ENCODE data around the gene JAZF1. TPM values are rescaled to one million over a fixed set of nuclear protein-coding genes. Genes with fewer than 3 reads are reported as not detected.

Gene JAZF1
- total and polyA plus RNA-seq, 3 experiments from 2014 or later = 3.2 to 5.1 (median 4.9) TPM

DNA sequence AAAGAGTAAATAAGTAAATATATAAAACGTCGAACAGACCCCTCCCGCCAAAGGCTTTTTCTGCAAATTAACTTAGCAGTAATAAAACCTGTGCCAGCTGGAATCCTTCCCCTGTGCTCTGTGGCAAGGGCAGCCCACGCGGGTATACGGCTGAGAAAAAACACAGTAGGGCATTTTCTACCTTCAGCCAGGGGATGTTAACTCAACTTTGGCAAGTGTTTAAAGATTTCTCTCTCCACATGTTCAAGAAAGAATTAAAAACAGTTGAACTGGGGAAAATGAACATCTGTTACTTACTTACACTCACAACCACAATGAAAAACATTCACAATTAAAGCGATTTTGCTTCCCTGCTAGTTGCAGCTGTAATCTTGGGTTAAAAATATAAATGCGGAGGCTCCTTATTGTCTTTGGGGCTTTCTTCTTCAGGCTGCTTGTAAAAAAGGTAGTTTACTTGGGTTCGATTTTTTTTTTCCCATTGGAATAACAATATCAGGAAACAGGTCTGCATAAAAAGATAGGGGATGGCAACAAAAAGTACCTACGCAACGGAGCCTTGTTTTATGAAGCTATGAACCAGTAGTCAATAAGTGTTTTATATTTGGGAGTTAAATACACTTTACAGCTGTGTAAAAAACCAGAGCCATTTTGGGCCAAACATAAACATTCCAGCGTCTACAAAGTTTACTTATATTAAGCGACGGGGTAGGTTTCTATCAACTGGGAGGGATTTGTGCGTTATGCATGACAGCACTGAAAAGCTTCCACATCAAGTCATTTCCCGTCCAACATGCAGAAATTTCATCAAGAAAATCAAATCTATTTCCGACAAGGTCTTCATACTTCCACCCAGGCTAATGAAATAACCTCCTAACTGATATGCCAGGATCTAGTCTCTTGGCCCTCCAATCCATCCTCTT, 308.0 kb downstream of the JAZF1 start:
- H3K27ac ChIP-seq (ENCODE audit: low read depth, low read length) = no peak overlapping the region
- Mint-ChIP-seq H3K4me3 (no peak overlapping the region), H3K27ac (no peak overlapping the region), H3K4me1 (peaks cover 4 to 17% (median 13%) of the 10 kb centered on the region in 3 donors), H3K36me3 (peaks cover 0 to 11% (median 2%) of the 10 kb centered on the region in 3 donors), H3K27me3 (no peaks in the 10 kb centered on the region), H3K9me3 (no peaks in the 10 kb centered on the region)
- H3K4me1 ChIP-seq (ENCODE audit: insufficient read depth, low read length) = no peaks in the 10 kb centered on the region
- no peak overlapping the region for H3K4me3 ChIP-seq (ENCODE audit: low read length)
- no peaks in the 10 kb centered on the region for H3K27me3 ChIP-seq (ENCODE audit: insufficient read depth, low read length, poor library complexity, severe bottlenecking)
- no peak for DNase-seq
- ChIA-PET POLR2A (no interaction called here), CTCF (interaction anchor here (0.8 kb wide), 1 partner anchor 43 kb away, joined by 3 read pairs; no protein-coding TSS in a partner anchor)
- no peaks in the 10 kb centered on the region for H3K36me3 ChIP-seq (ENCODE audit: insufficient read depth, low read length)
- no peaks in the 10 kb centered on the region for H3K9me3 ChIP-seq (ENCODE audit: low read length)

DNA sequence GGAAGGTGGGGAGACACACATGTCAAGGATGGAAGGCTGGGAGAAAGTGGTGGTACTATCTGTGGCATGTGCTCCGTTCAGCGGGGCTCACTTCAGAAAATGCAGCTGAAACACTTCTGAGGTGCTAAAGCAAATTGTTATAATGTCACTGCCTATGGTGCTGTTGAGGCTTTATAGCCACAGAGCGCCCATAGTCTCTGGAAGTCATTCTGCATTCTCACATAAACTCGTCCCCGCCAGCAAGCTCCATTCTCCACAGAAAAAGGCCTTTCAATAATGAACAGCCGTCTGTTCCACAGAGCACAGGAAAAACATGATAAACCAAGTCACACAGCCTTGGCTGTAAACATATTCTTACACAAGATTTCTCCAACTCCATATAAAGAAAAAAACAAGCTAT, 308.7 kb downstream of the JAZF1 start:
- H3K27me3 Mint-ChIP-seq = no peaks in the 10 kb centered on the region
- POLR2A ChIA-PET = no interaction called here
- CTCF ChIA-PET = interaction anchor here (0.8 kb wide), 1 partner anchor 42 kb away, joined by 3 read pairs; no protein-coding TSS in a partner anchor
- Histone ChIP-seq H3K27me3 (ENCODE audit: insufficient read depth, low read length, poor library complexity, severe bottlenecking) (no peaks in the 10 kb centered on the region), H3K4me1 (ENCODE audit: insufficient read depth, low read length) (no peaks in the 10 kb centered on the region), H3K4me3 (ENCODE audit: low read length) (no peak overlapping the region), H3K27ac (ENCODE audit: low read depth, low read length) (no peak overlapping the region), H3K9me3 (ENCODE audit: low read length) (no peaks in the 10 kb centered on the region), H3K36me3 (ENCODE audit: insufficient read depth, low read length) (no peaks in the 10 kb centered on the region)
- H3K27ac Mint-ChIP-seq = no peak overlapping the region
- no peaks in the 10 kb centered on the region for H3K9me3 Mint-ChIP-seq
- no peak overlapping the region for H3K4me3 Mint-ChIP-seq
- peaks cover 8 to 24% (median 19%) of the 10 kb centered on the region in 3 donors for H3K4me1 Mint-ChIP-seq
- DNase-seq = no peak
- peaks cover 0 to 11% (median 0%) of the 10 kb centered on the region in 3 donors for H3K36me3 Mint-ChIP-seq

DNA sequence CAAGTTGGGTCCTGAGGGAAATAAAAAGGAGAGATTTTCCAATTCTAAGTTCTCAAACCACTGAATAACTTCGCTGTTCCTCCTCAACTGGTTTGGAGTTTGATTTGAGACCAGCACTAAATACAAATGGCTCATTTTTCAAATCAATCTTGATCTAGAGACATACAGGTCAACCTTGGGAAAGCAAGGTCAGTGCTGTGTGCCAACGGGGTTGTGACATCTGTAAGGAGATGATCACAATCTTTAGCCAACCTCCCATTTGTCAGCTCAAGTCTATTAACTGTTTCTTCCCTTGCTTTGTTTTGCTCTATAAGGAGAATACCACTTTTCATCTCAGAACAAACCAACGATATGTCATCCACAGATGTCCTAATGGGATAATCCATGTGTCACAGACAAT, 309.5 kb downstream of the JAZF1 start:
- CTCF ChIA-PET = no interaction called here
- Mint-ChIP-seq H3K27ac (no peak overlapping the region), H3K4me3 (no peak overlapping the region), H3K36me3 (peaks cover 0 to 11% (median 0%) of the 10 kb centered on the region in 3 donors), H3K4me1 (peaks cover 15 to 32% (median 27%) of the 10 kb centered on the region in 3 donors), H3K27me3 (no peaks in the 10 kb centered on the region), H3K9me3 (no peaks in the 10 kb centered on the region)
- Histone ChIP-seq H3K27me3 (ENCODE audit: insufficient read depth, low read length, poor library complexity, severe bottlenecking) (no peaks in the 10 kb centered on the region), H3K4me3 (ENCODE audit: low read length) (no peak overlapping the region), H3K27ac (ENCODE audit: low read depth, low read length) (no peak overlapping the region), H3K36me3 (ENCODE audit: insufficient read depth, low read length) (no peaks in the 10 kb centered on the region), H3K4me1 (ENCODE audit: insufficient read depth, low read length) (no peaks in the 10 kb centered on the region), H3K9me3 (ENCODE audit: low read length) (no peaks in the 10 kb centered on the region)
- POLR2A ChIA-PET = no interaction called here
- DNase-seq = no peak

DNA sequence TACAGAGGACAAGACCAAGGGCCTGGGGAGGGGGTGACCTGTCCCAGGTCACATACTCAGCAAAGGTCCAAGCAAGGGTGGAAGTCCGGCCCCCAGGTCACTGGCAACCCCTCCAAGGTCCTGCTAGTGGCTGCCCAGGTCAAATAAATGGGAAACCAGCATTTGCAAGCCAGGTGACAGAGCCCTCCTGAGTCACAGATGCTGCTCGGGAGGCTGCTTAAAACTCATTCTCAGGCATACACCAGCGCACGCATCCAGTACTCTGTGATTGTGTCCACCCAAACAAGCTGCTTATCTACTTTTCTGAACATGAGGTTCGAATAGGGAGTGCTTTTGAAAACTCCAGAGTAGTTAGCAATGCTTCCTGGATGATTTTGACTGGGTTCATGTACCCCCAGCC, 310.0 kb downstream of the JAZF1 start:
- Mint-ChIP-seq H3K36me3 (peaks cover 0 to 11% (median 0%) of the 10 kb centered on the region in 3 donors), H3K27me3 (no peaks in the 10 kb centered on the region), H3K4me1 (peaks cover 15 to 37% (median 29%) of the 10 kb centered on the region in 3 donors), H3K9me3 (no peaks in the 10 kb centered on the region), H3K4me3 (no peak overlapping the region), H3K27ac (no peak overlapping the region)
- no peak for DNase-seq
- ChIA-PET POLR2A (no interaction called here), CTCF (no interaction called here)
- no peak overlapping the region for H3K27ac ChIP-seq (ENCODE audit: low read depth, low read length)
- H3K9me3 ChIP-seq (ENCODE audit: low read length) = no peaks in the 10 kb centered on the region
- H3K4me1 ChIP-seq (ENCODE audit: insufficient read depth, low read length) = no peaks in the 10 kb centered on the region
- no peaks in the 10 kb centered on the region for H3K36me3 ChIP-seq (ENCODE audit: insufficient read depth, low read length)
- no peaks in the 10 kb centered on the region for H3K27me3 ChIP-seq (ENCODE audit: insufficient read depth, low read length, poor library complexity, severe bottlenecking)
- no peak overlapping the region for H3K4me3 ChIP-seq (ENCODE audit: low read length)

DNA sequence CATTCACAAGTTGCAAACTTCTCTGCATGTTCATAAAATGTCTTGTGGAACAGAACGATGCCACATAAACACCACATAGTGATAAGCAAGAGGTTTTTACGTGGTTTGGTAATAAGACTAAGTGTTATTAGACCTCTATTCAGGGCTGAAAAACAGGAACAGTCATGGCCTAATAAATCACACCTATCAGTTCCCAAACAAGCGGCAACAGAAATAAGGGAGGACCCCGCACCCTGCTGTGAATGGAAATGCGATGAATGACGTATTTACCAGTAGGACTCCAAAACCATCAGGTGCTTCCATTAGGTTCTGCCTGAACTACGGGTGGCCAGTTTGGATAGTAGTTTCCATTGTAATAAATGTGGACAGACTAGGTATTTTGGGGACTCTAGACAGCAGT, 311.5 kb downstream of the JAZF1 start:
- ChIA-PET CTCF (no interaction called here), POLR2A (no interaction called here)
- H3K4me1 ChIP-seq (ENCODE audit: insufficient read depth, low read length) = no peaks in the 10 kb centered on the region
- no peak overlapping the region for H3K27ac ChIP-seq (ENCODE audit: low read depth, low read length)
- no peak overlapping the region for H3K27ac Mint-ChIP-seq
- H3K9me3 ChIP-seq (ENCODE audit: low read length) = no peaks in the 10 kb centered on the region
- no peaks in the 10 kb centered on the region for H3K36me3 ChIP-seq (ENCODE audit: insufficient read depth, low read length)
- no peak for DNase-seq
- no peaks in the 10 kb centered on the region for H3K9me3 Mint-ChIP-seq
- H3K4me1 Mint-ChIP-seq = peaks cover 15 to 40% (median 29%) of the 10 kb centered on the region in 3 donors
- peaks cover 0 to 7% (median under 1%) of the 10 kb centered on the region in 3 donors for H3K36me3 Mint-ChIP-seq
- no peaks in the 10 kb centered on the region for H3K27me3 ChIP-seq (ENCODE audit: insufficient read depth, low read length, poor library complexity, severe bottlenecking)
- H3K4me3 ChIP-seq (ENCODE audit: low read length) = no peak overlapping the region
- H3K27me3 Mint-ChIP-seq = no peaks in the 10 kb centered on the region
- no peak overlapping the region for H3K4me3 Mint-ChIP-seq

DNA sequence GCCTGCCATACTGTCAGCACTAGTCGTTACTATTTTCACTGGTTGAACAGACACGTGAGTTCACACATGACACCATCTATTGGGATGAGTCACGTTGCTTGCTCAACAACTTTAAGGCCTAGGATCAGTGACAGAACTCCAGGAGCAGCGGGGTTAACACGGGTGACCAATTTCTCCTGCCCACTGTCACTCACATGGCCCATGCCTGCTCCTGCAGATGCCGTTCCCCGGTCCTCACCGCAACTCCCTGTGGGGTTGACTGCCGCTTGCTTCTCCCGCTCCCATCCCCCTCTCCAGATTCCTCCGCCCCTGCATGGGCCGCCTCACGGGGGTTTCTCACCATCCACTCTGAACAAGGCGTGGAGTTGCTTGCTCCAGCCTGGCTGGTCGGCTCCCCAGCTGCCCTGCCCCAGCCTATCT, 312.5 kb downstream of the JAZF1 start:
- H3K4me3 ChIP-seq (ENCODE audit: low read length) = no peak overlapping the region
- peak overlapping the region in 1 of 8 donors; percentile 35 for H3K27ac Mint-ChIP-seq
- H3K4me1 Mint-ChIP-seq = peaks cover 15 to 40% (median 29%) of the 10 kb centered on the region in 3 donors
- H3K9me3 Mint-ChIP-seq = no peaks in the 10 kb centered on the region
- H3K36me3 Mint-ChIP-seq = peaks cover 0 to 12% (median 2%) of the 10 kb centered on the region in 3 donors
- POLR2A ChIA-PET = no interaction called here
- no peaks in the 10 kb centered on the region for H3K27me3 Mint-ChIP-seq
- H3K36me3 ChIP-seq (ENCODE audit: insufficient read depth, low read length) = no peaks in the 10 kb centered on the region
- H3K27ac ChIP-seq (ENCODE audit: low read depth, low read length) = no peak overlapping the region
- H3K9me3 ChIP-seq (ENCODE audit: low read length) = no peaks in the 10 kb centered on the region
- H3K27me3 ChIP-seq (ENCODE audit: insufficient read depth, low read length, poor library complexity, severe bottlenecking) = no peaks in the 10 kb centered on the region
- DNase-seq = no peak
- no peaks in the 10 kb centered on the region for H3K4me1 ChIP-seq (ENCODE audit: insufficient read depth, low read length)
- CTCF ChIA-PET = no interaction called here
- no peak overlapping the region for H3K4me3 Mint-ChIP-seq

DNA sequence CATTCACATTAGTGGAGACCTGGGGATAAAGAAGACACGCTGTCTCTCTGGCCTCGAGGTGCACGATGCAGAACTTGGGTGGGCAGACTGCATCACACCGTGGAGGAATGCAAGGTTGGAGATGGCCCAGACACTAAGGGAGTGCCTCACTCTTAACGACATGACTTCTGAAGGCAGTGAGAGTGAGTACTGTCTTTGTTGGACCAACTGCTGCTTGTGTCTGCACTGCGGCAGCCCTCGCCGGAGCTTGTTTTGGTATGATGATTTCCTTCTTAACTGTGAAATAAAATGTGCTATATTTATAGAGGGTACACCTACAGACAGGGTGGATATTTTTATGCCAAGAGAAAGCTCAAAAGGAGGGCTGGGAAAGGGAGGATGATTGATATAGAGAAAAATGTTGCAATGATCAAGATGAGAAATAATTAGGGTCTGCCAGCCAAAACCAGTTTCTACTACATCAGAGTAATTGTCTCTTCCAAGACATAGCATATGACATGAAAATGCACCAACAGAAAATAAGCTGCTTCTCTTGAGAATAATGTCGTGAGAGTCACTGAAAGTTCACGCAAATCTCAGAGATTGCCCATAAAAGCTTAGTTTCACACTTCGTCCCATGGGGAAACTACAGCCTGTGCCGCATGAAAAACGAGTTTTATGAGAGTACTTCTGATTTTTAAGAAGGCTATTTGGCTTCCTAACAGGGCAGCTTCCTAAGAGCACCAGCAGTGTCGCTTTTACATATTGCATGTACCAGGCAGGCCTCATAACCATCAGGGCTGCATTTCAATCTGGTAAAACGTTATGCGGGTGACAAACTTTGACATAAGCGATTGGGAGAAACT, 313.5 kb downstream of the JAZF1 start:
- Histone ChIP-seq H3K27me3 (ENCODE audit: insufficient read depth, low read length, poor library complexity, severe bottlenecking) (no peaks in the 10 kb centered on the region), H3K27ac (ENCODE audit: low read depth, low read length) (no peak overlapping the region), H3K36me3 (ENCODE audit: insufficient read depth, low read length) (no peaks in the 10 kb centered on the region), H3K9me3 (ENCODE audit: low read length) (no peaks in the 10 kb centered on the region), H3K4me3 (ENCODE audit: low read length) (no peak overlapping the region), H3K4me1 (ENCODE audit: insufficient read depth, low read length) (no peaks in the 10 kb centered on the region)
- CTCF ChIA-PET = no interaction called here
- Mint-ChIP-seq H3K4me1 (peaks cover 15 to 40% (median 29%) of the 10 kb centered on the region in 3 donors), H3K36me3 (peaks cover 0 to 13% (median 2%) of the 10 kb centered on the region in 3 donors), H3K9me3 (no peaks in the 10 kb centered on the region), H3K4me3 (peak overlapping the region in 3 of 7 donors; percentile 15 to 30 (median 30)), H3K27me3 (no peaks in the 10 kb centered on the region), H3K27ac (peak overlapping the region in 3 of 8 donors; percentile 34 to 43 (median 40))
- DNase-seq = no peak
- POLR2A ChIA-PET = no interaction called here

DNA sequence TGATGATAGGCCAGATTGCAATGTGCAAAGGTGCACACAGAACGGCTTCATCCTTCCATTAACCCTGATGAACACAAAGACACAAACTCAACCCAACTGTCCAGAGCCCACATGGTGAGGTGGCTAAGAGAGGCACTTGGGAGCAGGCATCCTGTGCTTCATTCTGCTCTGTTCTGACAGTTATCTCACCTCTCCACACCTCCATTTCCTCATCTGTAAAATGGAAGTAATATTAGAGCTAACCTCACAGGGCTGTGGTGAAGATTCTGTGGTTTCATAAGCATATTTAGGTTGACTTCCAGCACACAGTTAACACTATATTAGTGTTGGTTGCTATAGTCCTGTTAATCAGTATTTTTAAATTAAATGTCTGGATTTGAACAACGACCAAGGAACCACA, 314.3 kb downstream of the JAZF1 start:
- Histone ChIP-seq H3K27me3 (ENCODE audit: insufficient read depth, low read length, poor library complexity, severe bottlenecking) (no peaks in the 10 kb centered on the region), H3K4me1 (ENCODE audit: insufficient read depth, low read length) (no peaks in the 10 kb centered on the region), H3K27ac (ENCODE audit: low read depth, low read length) (no peak overlapping the region), H3K36me3 (ENCODE audit: insufficient read depth, low read length) (no peaks in the 10 kb centered on the region), H3K9me3 (ENCODE audit: low read length) (no peaks in the 10 kb centered on the region), H3K4me3 (ENCODE audit: low read length) (no peak overlapping the region)
- H3K4me3 Mint-ChIP-seq = no peak overlapping the region
- H3K4me1 Mint-ChIP-seq = peaks cover 15 to 40% (median 29%) of the 10 kb centered on the region in 3 donors
- no peaks in the 10 kb centered on the region for H3K9me3 Mint-ChIP-seq
- CTCF ChIA-PET = no interaction called here
- no peaks in the 10 kb centered on the region for H3K27me3 Mint-ChIP-seq
- POLR2A ChIA-PET = no interaction called here
- H3K36me3 Mint-ChIP-seq = peaks cover 2 to 14% (median 4%) of the 10 kb centered on the region in 3 donors
- H3K27ac Mint-ChIP-seq = no peak overlapping the region
- DNase-seq = no peak
